Measurements from ENCODE around the gene CFHR5. TPM values are rescaled to one million over a fixed set of nuclear protein-coding genes. Genes with fewer than 3 reads are reported as not detected.

Gene CFHR5
- total and polyA plus RNA-seq, 2 of the 4 experiments (the other 2 are of a cell fraction), result not detected

DNA sequence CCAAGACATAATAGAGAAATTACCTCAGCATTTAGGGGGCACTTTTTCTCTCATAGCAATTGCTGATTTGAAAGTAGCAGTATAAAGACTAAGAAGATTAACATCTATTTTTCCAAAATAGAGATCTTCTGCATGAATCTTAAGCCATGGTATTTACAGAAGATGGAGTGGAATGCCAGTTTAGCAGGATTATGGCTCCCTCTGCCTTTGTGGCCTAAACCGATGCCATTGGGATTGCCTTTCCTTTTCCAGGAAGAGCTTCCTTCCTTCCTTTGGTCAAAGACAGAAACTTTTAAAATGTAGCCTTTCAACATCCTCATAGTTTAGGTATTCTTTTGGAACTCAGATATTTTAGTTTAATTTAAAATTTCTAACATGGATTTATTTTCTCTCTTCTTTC lies 39.4 kb downstream of the CFHR5 start:
- H2BK20ac ChIP-seq (ENCODE audit: low read depth, low read length), result no peak overlapping the region
- dilution Hi-C loops (cut with HindIII; ENCODE audit: low sequenced_read_pairs, unreplicated experiment), result no loop called here

More for the DNA sequence above, 39.4 kb downstream of the CFHR5 start:
- H3K4me1 ChIP-seq (ENCODE audit: control insufficient read depth, insufficient read depth, low read length), result no peaks in the 10 kb centered on the region
- ChIA-PET POLR2A (ENCODE audit: unreplicated experiment) (no interaction called here), CTCF (interaction anchor here (0.6 kb wide), 1 partner anchor 27 kb away, joined by 3 read pairs; no protein-coding TSS in a partner anchor)
- H3K9ac ChIP-seq (ENCODE audit: low read depth, low read length), result no peak overlapping the region
- no peaks in the 10 kb centered on the region for H3K27me3 ChIP-seq (ENCODE audit: control insufficient read depth, insufficient read depth, low read length)
- H3K18ac ChIP-seq (ENCODE audit: low read depth, low read length), result no peak overlapping the region
- H3K36me3 ChIP-seq (ENCODE audit: control insufficient read depth, insufficient read depth, low read length), result no peaks in the 10 kb centered on the region
- no peak overlapping the region for H3K23ac ChIP-seq (ENCODE audit: low read depth, low read length)
- no peak overlapping the region for H3K27ac ChIP-seq (ENCODE audit: insufficient read depth, low read length)
- no peak overlapping the region for H2AK5ac ChIP-seq (ENCODE audit: low read depth, low read length)
- no peak overlapping the region for H2BK5ac ChIP-seq (ENCODE audit: low read depth, low read length, poor library complexity, severe bottlenecking)
- WGBS, 2 experiments (ENCODE audit: extremely low coverage in 2 of 2, insufficient read length in 1 of 2), result no CpG with 5 or more reads among the region's 1 CpG
- DNase-seq (no peak), ATAC-seq (ENCODE audit: low read depth) (no peak)
- H3K4ac ChIP-seq (ENCODE audit: low read depth, low read length), result no peak overlapping the region
- H2AFZ ChIP-seq (replicated peaks; ENCODE audit: low read length, poor library complexity), result no peak overlapping the region
- H4K5ac ChIP-seq (ENCODE audit: low read depth, low read length), result no peak overlapping the region
- intact Hi-C loops (cut with micrococcal nuclease) (no loop called here), in situ Hi-C loops (cut with MboI; ENCODE audit: low sequenced_read_pairs) (no loop called here)
- no peak overlapping the region for H2AK9ac ChIP-seq (replicated peaks; ENCODE audit: low read depth, low read length, poor library complexity)
- no peak overlapping the region for H3K56ac ChIP-seq (ENCODE audit: extremely low read depth, insufficient read depth, low read length)
- no peak overlapping the region for H4K91ac ChIP-seq (ENCODE audit: insufficient read depth, low read depth, low read length)
- H2BK15ac ChIP-seq (ENCODE audit: low read depth, low read length), result no peak overlapping the region
- no peak overlapping the region for H2BK120ac ChIP-seq (ENCODE audit: low read depth, low read length)
- no peaks in the 10 kb centered on the region for H4K20me1 ChIP-seq (ENCODE audit: insufficient read depth, low read length)
- H3K14ac ChIP-seq (replicated peaks; ENCODE audit: low read depth, low read length), result no peak overlapping the region
- H3K4me3 ChIP-seq (ENCODE audit: insufficient read depth, low read depth, low read length), result no peak overlapping the region
- H3K79me1 ChIP-seq (ENCODE audit: low read depth in 1 of 2, low read length in 2 of 2), result no peaks in the 10 kb centered on the region
- no peak overlapping the region for H4K8ac ChIP-seq (ENCODE audit: low read depth in 2 of 2, low read length in 2 of 2)
- no peaks in the 10 kb centered on the region for H3K9me3 ChIP-seq (ENCODE audit: control insufficient read depth, insufficient read depth, low read length)
- TF ChIP-seq, protein P1, sequence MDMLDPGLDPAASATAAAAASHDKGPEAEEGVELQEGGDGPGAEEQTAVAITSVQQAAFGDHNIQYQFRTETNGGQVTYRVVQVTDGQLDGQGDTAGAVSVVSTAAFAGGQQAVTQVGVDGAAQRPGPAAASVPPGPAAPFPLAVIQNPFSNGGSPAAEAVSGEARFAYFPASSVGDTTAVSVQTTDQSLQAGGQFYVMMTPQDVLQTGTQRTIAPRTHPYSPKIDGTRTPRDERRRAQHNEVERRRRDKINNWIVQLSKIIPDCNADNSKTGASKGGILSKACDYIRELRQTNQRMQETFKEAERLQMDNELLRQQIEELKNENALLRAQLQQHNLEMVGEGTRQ (IDR thresholded peaks at IDR 0.05; ENCODE audit: low read depth, low read length), result no peak
- TF ChIP-seq POLR2A (IDR thresholded peaks at IDR 0.05; ENCODE audit: low read depth, low read length) (no peak), BHLHE40 (IDR thresholded peaks at IDR 0.05; ENCODE audit: low read depth, low read length) (no peak), RAD21 (IDR thresholded peaks at IDR 0.05; ENCODE audit: low read length) (no peak), MXI1 (IDR thresholded peaks at IDR 0.05; ENCODE audit: borderline replicate concordance, low read depth, low read length) (no peak), MAZ (IDR thresholded peaks at IDR 0.05; ENCODE audit: borderline replicate concordance, low read depth, low read length) (no peak), CEBPB (IDR thresholded peaks at IDR 0.05; ENCODE audit: low read depth, low read length) (no peak), RCOR1 (IDR thresholded peaks at IDR 0.05; ENCODE audit: insufficient replicate concordance, low read length) (no peak), CHD1 (IDR thresholded peaks at IDR 0.05; ENCODE audit: low read depth, low read length) (no peak), SMC3 (IDR thresholded peaks at IDR 0.05; ENCODE audit: low read depth, low read length) (no peak), MAFK (IDR thresholded peaks at IDR 0.05; ENCODE audit: low read depth, low read length) (no peak)
- TF ChIP-seq, protein P2, sequence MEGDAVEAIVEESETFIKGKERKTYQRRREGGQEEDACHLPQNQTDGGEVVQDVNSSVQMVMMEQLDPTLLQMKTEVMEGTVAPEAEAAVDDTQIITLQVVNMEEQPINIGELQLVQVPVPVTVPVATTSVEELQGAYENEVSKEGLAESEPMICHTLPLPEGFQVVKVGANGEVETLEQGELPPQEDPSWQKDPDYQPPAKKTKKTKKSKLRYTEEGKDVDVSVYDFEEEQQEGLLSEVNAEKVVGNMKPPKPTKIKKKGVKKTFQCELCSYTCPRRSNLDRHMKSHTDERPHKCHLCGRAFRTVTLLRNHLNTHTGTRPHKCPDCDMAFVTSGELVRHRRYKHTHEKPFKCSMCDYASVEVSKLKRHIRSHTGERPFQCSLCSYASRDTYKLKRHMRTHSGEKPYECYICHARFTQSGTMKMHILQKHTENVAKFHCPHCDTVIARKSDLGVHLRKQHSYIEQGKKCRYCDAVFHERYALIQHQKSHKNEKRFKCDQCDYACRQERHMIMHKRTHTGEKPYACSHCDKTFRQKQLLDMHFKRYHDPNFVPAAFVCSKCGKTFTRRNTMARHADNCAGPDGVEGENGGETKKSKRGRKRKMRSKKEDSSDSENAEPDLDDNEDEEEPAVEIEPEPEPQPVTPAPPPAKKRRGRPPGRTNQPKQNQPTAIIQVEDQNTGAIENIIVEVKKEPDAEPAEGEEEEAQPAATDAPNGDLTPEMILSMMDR (conservative IDR thresholded peaks at IDR 0.05; ENCODE audit: low read depth, low read length), result no peak
- TF ChIP-seq, protein P3, sequence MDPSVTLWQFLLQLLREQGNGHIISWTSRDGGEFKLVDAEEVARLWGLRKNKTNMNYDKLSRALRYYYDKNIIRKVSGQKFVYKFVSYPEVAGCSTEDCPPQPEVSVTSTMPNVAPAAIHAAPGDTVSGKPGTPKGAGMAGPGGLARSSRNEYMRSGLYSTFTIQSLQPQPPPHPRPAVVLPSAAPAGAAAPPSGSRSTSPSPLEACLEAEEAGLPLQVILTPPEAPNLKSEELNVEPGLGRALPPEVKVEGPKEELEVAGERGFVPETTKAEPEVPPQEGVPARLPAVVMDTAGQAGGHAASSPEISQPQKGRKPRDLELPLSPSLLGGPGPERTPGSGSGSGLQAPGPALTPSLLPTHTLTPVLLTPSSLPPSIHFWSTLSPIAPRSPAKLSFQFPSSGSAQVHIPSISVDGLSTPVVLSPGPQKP (IDR thresholded peaks at IDR 0.05; ENCODE audit: borderline replicate concordance, low read depth, low read length), result no peak
- H3K9me1 ChIP-seq (ENCODE audit: insufficient read depth, low read length), result no peaks in the 10 kb centered on the region
- H3K4me2 ChIP-seq (ENCODE audit: low read depth, low read length), result no peak overlapping the region
- no TSS peak for BruUV-seq (replicated peaks)
